ENCODE results near the gene AHDC1. TPM values are rescaled to one million over a fixed set of nuclear protein-coding genes. Genes with fewer than 3 reads are reported as not detected.

Gene AHDC1
- total RNA-seq, 1 donor from 2014 or later, result 40.1 TPM

DNA sequence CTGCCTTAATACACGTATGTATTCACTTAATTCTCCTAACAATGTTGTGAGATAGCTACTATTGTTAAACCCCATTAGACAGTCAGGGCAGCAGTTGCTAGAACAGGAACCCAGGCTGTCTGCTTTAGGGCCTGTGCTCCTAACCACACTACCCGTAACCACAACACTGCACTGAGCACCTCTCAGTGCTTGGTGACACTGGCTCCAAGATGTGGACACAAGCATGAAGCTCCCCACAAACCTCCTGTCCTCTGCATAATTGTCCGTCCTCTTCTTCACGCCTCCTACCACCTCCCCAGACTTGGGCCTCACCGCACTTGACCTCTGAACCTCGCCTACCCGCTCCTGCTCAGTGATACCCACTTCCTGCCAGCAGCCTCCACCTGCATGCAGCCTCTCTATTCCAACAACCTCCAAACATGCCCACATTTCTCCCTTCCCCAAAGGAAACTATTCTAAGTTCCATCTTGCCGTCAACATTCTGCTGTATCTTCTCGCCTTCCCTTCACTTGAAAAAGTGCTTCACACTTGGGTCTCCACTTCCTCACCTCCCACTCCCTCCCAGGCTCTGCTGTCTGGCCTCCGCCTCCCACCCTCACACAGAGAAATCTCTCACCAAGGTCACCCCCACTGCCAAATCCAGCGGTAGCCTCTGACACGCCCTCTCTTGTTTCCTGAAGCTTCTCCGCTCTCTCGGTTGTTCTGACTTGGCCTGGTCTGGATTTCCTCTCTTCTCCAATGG lies 14.6 kb upstream of the AHDC1 start:
- H3K27ac ChIP-seq (replicated peaks), result no peak overlapping the region
- TF ChIP-seq, protein P1, sequence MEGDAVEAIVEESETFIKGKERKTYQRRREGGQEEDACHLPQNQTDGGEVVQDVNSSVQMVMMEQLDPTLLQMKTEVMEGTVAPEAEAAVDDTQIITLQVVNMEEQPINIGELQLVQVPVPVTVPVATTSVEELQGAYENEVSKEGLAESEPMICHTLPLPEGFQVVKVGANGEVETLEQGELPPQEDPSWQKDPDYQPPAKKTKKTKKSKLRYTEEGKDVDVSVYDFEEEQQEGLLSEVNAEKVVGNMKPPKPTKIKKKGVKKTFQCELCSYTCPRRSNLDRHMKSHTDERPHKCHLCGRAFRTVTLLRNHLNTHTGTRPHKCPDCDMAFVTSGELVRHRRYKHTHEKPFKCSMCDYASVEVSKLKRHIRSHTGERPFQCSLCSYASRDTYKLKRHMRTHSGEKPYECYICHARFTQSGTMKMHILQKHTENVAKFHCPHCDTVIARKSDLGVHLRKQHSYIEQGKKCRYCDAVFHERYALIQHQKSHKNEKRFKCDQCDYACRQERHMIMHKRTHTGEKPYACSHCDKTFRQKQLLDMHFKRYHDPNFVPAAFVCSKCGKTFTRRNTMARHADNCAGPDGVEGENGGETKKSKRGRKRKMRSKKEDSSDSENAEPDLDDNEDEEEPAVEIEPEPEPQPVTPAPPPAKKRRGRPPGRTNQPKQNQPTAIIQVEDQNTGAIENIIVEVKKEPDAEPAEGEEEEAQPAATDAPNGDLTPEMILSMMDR (IDR thresholded peaks at IDR 0.05; ENCODE audit: borderline replicate concordance), result no peak
- H3K4me1 ChIP-seq, result peaks cover 14% of the 10 kb centered on the region

DNA sequence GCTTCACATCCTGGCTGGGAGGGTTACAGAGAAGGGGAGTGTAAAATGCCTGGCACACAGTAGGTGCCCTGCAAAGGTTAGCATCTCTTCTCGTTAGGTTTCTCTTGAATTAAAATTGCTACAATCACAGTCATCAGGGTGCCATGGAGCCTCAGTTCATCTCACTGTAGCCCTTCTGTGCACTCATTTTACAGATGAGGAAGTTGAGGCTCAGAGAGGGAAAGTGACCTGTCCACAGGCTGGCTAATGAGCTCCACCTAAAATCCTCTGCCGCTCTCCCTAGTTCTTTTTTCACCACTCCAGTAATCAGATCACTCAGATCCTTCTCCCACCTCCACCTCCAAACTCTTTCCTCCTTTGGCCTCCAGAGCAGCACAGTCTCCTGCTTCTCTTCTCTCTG lies 13.5 kb upstream of the AHDC1 start:
- TF ChIP-seq, protein P1 (IDR thresholded peaks at IDR 0.05; ENCODE audit: borderline replicate concordance), result no peak
- DNase-seq, result no peak
- no peak overlapping the region for H3K27ac ChIP-seq (replicated peaks)
- H3K4me1 ChIP-seq, result peaks cover 20% of the 10 kb centered on the region
- H3K9me3 ChIP-seq (replicated peaks), result no peaks in the 10 kb centered on the region
- H3K36me3 ChIP-seq, result no peaks in the 10 kb centered on the region
- intact Hi-C loops (cut with micrococcal nuclease), result no loop called here
- H3K27me3 ChIP-seq (ENCODE audit: low read depth), result no peaks in the 10 kb centered on the region
- H3K4me3 ChIP-seq, result no peak overlapping the region

More for the DNA sequence above, 14.6 kb upstream of the AHDC1 start:
- Histone ChIP-seq H3K27me3 (ENCODE audit: low read depth) (no peaks in the 10 kb centered on the region), H3K9me3 (replicated peaks) (no peaks in the 10 kb centered on the region), H3K4me3 (no peak overlapping the region), H3K36me3 (no peaks in the 10 kb centered on the region)
- no peak for DNase-seq
- intact Hi-C loops (cut with micrococcal nuclease), result no loop called here

DNA sequence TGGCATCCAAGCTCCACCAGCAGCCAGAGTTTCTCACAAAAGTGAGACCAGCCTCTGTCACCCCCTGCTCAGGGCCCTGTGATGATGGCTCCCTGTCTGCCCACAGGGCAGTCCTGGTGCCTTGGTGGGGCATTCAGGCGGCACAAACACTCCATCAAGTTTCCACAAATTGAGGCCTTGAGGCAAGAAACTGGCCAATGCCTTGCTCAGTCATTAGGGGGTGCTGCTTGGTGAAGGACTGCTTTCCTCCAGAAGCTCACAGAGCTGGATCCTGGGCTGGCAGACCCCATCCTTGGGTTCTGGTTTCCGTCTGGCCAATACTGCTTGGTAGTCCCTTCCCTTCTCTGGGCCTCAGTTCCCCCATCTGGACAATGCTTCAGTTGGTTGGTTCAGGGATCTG lies 12.5 kb upstream of the AHDC1 start:
- no peaks in the 10 kb centered on the region for H3K9me3 ChIP-seq (replicated peaks)
- TF ChIP-seq, protein P1 (IDR thresholded peaks at IDR 0.05; ENCODE audit: borderline replicate concordance), result peak; percentile 10
- DNase-seq, result no peak
- no peak overlapping the region for H3K27ac ChIP-seq (replicated peaks)
- intact Hi-C loops (cut with micrococcal nuclease), result no loop called here
- H3K4me3 ChIP-seq, result no peak overlapping the region
- no peaks in the 10 kb centered on the region for H3K27me3 ChIP-seq (ENCODE audit: low read depth)
- H3K36me3 ChIP-seq, result no peaks in the 10 kb centered on the region
- peaks cover 18% of the 10 kb centered on the region for H3K4me1 ChIP-seq

DNA sequence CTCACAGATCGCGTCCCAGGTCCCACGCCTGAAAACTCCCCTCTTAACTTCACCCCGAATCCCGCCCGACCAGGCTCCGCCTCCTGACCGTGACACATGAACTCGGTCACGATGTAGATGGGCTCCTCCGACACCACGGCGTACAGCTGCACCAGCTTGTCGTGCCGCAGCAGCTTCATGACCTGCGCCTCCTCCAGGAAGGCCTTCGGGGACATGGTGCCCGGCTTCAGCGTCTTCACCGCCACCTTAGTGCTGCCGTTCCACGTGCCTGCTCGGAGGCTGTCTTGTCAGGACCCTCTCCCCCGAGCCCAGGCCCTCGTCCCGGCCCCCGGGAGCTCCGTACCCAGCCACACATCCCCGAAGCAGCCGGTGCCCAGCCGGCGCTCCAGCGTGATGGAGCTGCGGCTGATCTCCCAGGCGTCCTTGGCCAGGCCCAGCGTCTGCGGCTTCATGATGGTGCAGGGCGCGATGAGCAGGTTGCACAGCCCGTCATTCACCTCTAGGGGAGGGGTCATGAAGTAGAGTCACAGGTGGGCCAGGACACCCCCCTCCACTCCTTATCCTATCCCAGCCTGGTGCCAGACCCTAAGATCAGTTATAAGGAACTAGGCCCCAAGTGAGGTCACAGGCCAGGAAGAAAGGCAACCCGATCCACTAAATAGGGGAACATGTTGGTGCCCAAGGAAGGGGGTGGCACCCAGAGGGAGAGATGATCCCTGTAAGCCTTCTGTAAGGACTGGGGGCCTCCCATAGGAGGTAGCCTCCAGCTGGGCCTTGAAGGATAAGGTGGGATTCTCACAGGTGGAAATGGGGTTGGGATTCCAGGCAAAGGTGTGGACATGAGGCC lies 11.6 kb upstream of the AHDC1 start:
- Histone ChIP-seq H3K36me3 (no peaks in the 10 kb centered on the region), H3K4me3 (no peak overlapping the region), H3K9me3 (replicated peaks) (no peaks in the 10 kb centered on the region), H3K27me3 (ENCODE audit: low read depth) (no peaks in the 10 kb centered on the region), H3K27ac (replicated peaks) (no peak overlapping the region), H3K4me1 (peaks cover 17% of the 10 kb centered on the region)
- DNase-seq, result no peak
- TF ChIP-seq, protein P1 (IDR thresholded peaks at IDR 0.05; ENCODE audit: borderline replicate concordance), result no peak
- intact Hi-C loops (cut with micrococcal nuclease), result no loop called here

DNA sequence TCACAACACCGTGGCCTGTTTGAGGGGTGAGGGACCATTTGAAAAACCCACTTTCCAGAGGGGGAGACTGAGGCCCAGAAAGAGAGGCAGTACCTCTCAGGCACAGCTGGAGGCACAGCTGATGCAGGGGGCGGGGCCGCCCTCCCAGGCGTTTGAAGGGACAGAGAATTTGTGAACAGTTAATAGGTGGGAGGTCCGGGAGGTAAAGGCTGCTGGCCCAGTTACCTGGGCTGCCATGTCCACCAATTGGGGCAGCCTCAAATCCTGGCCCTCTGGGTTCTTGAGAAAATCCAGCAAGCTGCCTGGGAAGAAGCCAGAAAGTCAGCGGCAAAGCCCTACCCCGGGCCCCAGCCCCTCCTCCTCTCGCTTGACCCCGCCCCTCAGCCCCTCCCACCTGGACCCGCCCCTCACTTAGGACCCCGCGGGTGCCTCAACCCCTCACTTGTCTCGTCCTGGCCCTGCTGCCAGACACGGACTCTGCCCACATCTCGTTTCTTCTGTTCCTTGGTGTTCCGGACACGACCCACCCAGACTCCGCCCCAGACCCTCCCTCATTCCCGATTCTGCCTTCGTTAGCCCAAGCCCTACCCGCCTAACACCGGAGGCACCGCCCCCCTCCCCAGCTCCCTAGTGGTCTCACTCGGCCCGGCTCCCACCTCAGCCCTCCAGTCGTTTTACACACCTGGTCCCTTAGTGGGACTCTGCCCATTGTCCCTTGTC lies 10.8 kb upstream of the AHDC1 start:
- intact Hi-C loops (cut with micrococcal nuclease), result no loop called here
- no peaks in the 10 kb centered on the region for H3K27me3 ChIP-seq (ENCODE audit: low read depth)
- no peaks in the 10 kb centered on the region for H3K9me3 ChIP-seq (replicated peaks)
- H3K27ac ChIP-seq (replicated peaks), result no peak overlapping the region
- H3K4me3 ChIP-seq, result no peak overlapping the region
- peaks cover 17% of the 10 kb centered on the region for H3K4me1 ChIP-seq
- no peak for DNase-seq
- no peaks in the 10 kb centered on the region for H3K36me3 ChIP-seq
- TF ChIP-seq, protein P1 (IDR thresholded peaks at IDR 0.05; ENCODE audit: borderline replicate concordance), result no peak

Data from left ventricle myocardium inferior (tissue), 1 donor.